Loucy (cell line): ENCODE data around the gene NLRC4.

Experiments
- H2AFZ ChIP-seq: fragments of 200-600 bp; sonication (generic); 2 replicates; pipeline ENCODE4 v1.6.0; 2016; ENCODE audit warnings: antibody characterized with exemption, mild to moderate bottlenecking, low read length, moderate library complexity
- H3F3A ChIP-seq: fragments of 200-600 bp; 2 replicates; pipeline ENCODE4 v1.6.0; 2016; ENCODE audit warnings: antibody characterized with exemption, low read depth, mild to moderate bottlenecking
- H3K27me3 ChIP-seq: fragments of 200-600 bp; sonication (generic); 2 replicates; pipeline ENCODE4 v1.6.1; 2014; ENCODE audit warnings: low read length, mild to moderate bottlenecking; ENCODE audit not compliant: insufficient read depth, poor library complexity, severe bottlenecking
- H3K36me3 ChIP-seq: fragments of 200-600 bp; sonication (generic); 2 replicates; pipeline ENCODE4 v1.6.1; 2016; ENCODE audit warnings: low read length; ENCODE audit not compliant: insufficient read depth
- H3K4me1 ChIP-seq: fragments of 200-600 bp; sonication (generic); 2 replicates; pipeline ENCODE4 v1.5.1; 2014; ENCODE audit warnings: low read length, mild to moderate bottlenecking; ENCODE audit not compliant: insufficient read depth, poor library complexity, severe bottlenecking
- H3K4me2 ChIP-seq: fragments of 200-600 bp; sonication (generic); 2 replicates; pipeline ENCODE4 v1.6.0; 2014; ENCODE audit warnings: antibody characterized with exemption, low read length, low read depth, mild to moderate bottlenecking; ENCODE audit not compliant: poor library complexity, severe bottlenecking
- H3K4me3 ChIP-seq: fragments of 200-600 bp; sonication (generic); 2 replicates; pipeline ENCODE4 v1.5.1; 2014; ENCODE audit warnings: low read length, mild to moderate bottlenecking, mixed read lengths; ENCODE audit not compliant: poor library complexity, severe bottlenecking
- H3K79me2 ChIP-seq: fragments of 200-600 bp; sonication (generic); 2 replicates; pipeline ENCODE4 v1.6.1; 2014; ENCODE audit warnings: low read length; ENCODE audit not compliant: insufficient read depth
- H3K9ac ChIP-seq: fragments of 200-600 bp; sonication (generic); 2 replicates; pipeline ENCODE4 v1.6.0; 2014; ENCODE audit warnings: mild to moderate bottlenecking, low read depth, low read length, moderate library complexity; ENCODE audit not compliant: poor library complexity, severe bottlenecking
- H3K9me2 ChIP-seq: fragments of 200-600 bp; sonication (generic); replicated peaks from 2 replicates; pipeline ENCODE4 v1.6.1; 2016; ENCODE audit warnings: low read depth, low read length, mixed read lengths
- H3K9me3 ChIP-seq: fragments of 200-600 bp; sonication (generic); 2 replicates; pipeline ENCODE4 v1.6.1; 2014; ENCODE audit warnings: mild to moderate bottlenecking, antibody characterized with exemption, low read length, low read depth; ENCODE audit not compliant: insufficient read depth
- H4K20me1 ChIP-seq: fragments of 200-600 bp; sonication (generic); 2 replicates; pipeline ENCODE4 v1.6.0; 2014; ENCODE audit warnings: antibody characterized with exemption, low read length, mild to moderate bottlenecking; ENCODE audit not compliant: insufficient read depth, poor library complexity, severe bottlenecking
- EZH2phosphoT487 ChIP-seq: fragments of 200-600 bp; IDR thresholded peaks from 2 replicates; pipeline ENCODE4 v1.6.1; 2018; ENCODE audit warnings: antibody characterized with exemption, mild to moderate bottlenecking, moderate library complexity, borderline replicate concordance
- TF ChIP-seq, protein P1 (sequence below): fragments of 200-600 bp; sonication (generic); conservative IDR thresholded peaks from 2 replicates; pipeline ENCODE4 v1.5.1; 2014; ENCODE audit warnings: mild to moderate bottlenecking, antibody characterized with exemption, low read length

NLRC4 gene

DNA sequence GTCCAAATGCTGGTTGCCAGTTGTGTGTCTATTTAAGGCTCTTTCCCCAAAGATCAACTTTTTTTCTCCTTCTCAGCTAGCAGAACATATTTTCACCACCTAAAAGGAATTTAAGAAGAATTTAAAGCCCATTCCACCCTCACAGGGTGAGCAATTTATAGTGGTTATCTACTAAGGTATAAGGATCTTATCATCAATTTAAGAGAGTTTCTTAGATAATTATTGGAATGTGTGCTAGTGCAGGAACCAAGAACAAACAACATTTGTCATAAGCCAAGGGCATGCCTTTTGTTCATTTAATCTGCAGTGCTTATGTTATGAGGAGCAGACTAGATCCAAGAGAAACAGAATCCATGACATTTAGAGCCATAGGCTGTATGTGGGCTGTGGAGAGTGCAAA, 37.2 kb downstream of the NLRC4 start:
- Histone ChIP-seq H3K9ac (no peak overlapping the region), H3K36me3 (peaks cover 12% of the 10 kb centered on the region; the same call in 1 of the 2 replicates), H4K20me1 (no peaks in the 10 kb centered on the region), H3K79me2 (no peaks in the 10 kb centered on the region), H3K27me3 (no peaks in the 10 kb centered on the region), H3K4me2 (no peak overlapping the region), H3K4me3 (no peak overlapping the region), H3F3A (no peaks in the 10 kb centered on the region), H3K9me3 (no peaks in the 10 kb centered on the region), H2AFZ (no peak overlapping the region), H3K4me1 (no peaks in the 10 kb centered on the region), H3K9me2 (no peaks in the 10 kb centered on the region)
- TF ChIP-seq, protein P1, sequence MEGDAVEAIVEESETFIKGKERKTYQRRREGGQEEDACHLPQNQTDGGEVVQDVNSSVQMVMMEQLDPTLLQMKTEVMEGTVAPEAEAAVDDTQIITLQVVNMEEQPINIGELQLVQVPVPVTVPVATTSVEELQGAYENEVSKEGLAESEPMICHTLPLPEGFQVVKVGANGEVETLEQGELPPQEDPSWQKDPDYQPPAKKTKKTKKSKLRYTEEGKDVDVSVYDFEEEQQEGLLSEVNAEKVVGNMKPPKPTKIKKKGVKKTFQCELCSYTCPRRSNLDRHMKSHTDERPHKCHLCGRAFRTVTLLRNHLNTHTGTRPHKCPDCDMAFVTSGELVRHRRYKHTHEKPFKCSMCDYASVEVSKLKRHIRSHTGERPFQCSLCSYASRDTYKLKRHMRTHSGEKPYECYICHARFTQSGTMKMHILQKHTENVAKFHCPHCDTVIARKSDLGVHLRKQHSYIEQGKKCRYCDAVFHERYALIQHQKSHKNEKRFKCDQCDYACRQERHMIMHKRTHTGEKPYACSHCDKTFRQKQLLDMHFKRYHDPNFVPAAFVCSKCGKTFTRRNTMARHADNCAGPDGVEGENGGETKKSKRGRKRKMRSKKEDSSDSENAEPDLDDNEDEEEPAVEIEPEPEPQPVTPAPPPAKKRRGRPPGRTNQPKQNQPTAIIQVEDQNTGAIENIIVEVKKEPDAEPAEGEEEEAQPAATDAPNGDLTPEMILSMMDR = no peak
- TF ChIP-seq EZH2phosphoT487 = no peak

DNA sequence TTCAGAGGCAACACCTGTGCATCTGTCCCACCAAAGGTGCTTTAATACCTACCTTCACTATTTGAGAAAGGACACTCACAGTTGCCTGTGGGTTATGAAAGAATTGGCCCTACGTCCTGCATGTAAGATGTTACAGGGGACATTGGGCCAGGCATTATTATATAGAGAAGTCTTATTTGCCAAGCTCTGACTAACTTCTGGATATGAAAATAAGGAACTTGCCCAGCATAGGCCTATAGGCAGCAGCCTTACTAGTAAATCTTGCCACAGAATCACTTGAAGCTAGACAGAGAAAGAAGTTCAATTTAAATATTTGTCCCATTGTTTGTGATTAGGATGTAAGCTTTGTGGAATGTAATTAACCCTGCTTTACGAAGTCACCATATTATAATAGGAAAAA, 41.7 kb downstream of the NLRC4 start:
- peaks cover 23% of the 10 kb centered on the region; the same call in 1 of the 2 replicates for H3K36me3 ChIP-seq
- H3K9me2 ChIP-seq = no peaks in the 10 kb centered on the region
- no peaks in the 10 kb centered on the region for H3K4me1 ChIP-seq
- no peaks in the 10 kb centered on the region for H3K79me2 ChIP-seq
- no peaks in the 10 kb centered on the region for H3K27me3 ChIP-seq
- H3K4me3 ChIP-seq = no peak overlapping the region
- no peak overlapping the region for H2AFZ ChIP-seq
- TF ChIP-seq EZH2phosphoT487 = no peak
- TF ChIP-seq, protein P1 = no peak
- H3K9ac ChIP-seq = no peak overlapping the region
- H3K4me2 ChIP-seq = no peak overlapping the region
- H3F3A ChIP-seq = no peaks in the 10 kb centered on the region
- no peaks in the 10 kb centered on the region for H4K20me1 ChIP-seq
- no peaks in the 10 kb centered on the region for H3K9me3 ChIP-seq

DNA sequence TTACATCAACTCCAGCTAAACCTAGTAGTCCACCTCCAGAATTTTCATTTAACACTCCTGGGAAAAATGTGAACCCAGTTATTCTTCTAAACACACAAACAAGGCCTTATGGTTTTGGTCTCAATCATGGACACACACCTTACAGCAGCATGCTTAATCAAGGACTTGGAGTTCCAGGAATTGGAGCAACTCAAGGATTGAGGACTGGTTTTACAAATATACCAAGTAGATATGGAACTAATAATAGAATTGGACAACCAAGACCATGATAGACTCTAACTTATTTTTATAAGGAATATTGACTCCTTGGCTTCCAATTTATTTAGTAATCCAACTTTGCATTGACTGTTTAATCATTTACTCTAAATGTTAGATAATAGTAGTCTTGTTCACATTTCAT, 44.2 kb downstream of the NLRC4 start:
- Histone ChIP-seq H3K4me2 (no peak overlapping the region), H3K79me2 (no peaks in the 10 kb centered on the region), H2AFZ (no peak overlapping the region), H3K36me3 (peaks cover 23% of the 10 kb centered on the region; the same call in 1 of the 2 replicates), H4K20me1 (no peaks in the 10 kb centered on the region), H3K4me3 (no peak overlapping the region), H3K9ac (no peak overlapping the region), H3K4me1 (no peaks in the 10 kb centered on the region), H3K27me3 (no peaks in the 10 kb centered on the region), H3K9me3 (no peaks in the 10 kb centered on the region), H3K9me2 (no peaks in the 10 kb centered on the region), H3F3A (no peaks in the 10 kb centered on the region)
- TF ChIP-seq EZH2phosphoT487 = no peak
- TF ChIP-seq, protein P1 = no peak
